Lung (tissue), 12 donors: Measurements from ENCODE around the gene DUSP6. TPM values are rescaled to one million over a fixed set of nuclear protein-coding genes. Genes with fewer than 3 reads are reported as not detected.

Experiments
- ATAC-seq: fragments of 200-7000 bp; cut with Tn5 transposase; one replicate; pipeline ENCODE4 v1.9.1; 2020; ENCODE audit warnings: moderate number of reproducible peaks; ENCODE audit not compliant: insufficient read depth, low FRiP score
- DNase-seq, 3 donors: peaks; one replicate each; pipeline ENCODE4 v3.0.0-alpha.2; 2013 to 2017
- H3K27ac ChIP-seq, 2 donors: one replicate each; pipeline ENCODE4 v1.5.1; 2013; ENCODE audit warnings: mild to moderate bottlenecking in 2 of 2, moderate library complexity in 2 of 2, control low read depth in 1 of 2, inconsistent platforms in 1 of 2, low read depth in 1 of 2, low read length in 1 of 2
- H3K27me3 ChIP-seq, 3 donors: one replicate each; pipeline ENCODE4 v1.5.1; 2013; ENCODE audit warnings: low read length in 2 of 3; ENCODE audit not compliant: control insufficient read depth in 3 of 3, insufficient read depth in 3 of 3
- H3K36me3 ChIP-seq, 4 donors: one replicate each; pipeline ENCODE4 v1.5.1; 2013; ENCODE audit warnings: low read length in 4 of 4, mild to moderate bottlenecking in 1 of 4, moderate library complexity in 1 of 4; ENCODE audit not compliant: control insufficient read depth in 4 of 4, insufficient read depth in 4 of 4
- H3K4me1 ChIP-seq, 5 donors: one replicate each; pipeline ENCODE4 v1.5.1; 2013; ENCODE audit warnings: low read length in 5 of 5, mild to moderate bottlenecking in 2 of 5, moderate library complexity in 1 of 5; ENCODE audit not compliant: control insufficient read depth in 5 of 5, insufficient read depth in 5 of 5
- H3K4me3 ChIP-seq: one replicate; pipeline ENCODE4 v1.5.1; 2013; ENCODE audit warnings: mild to moderate bottlenecking, control low read depth, moderate library complexity
- H3K9ac ChIP-seq, 2 donors: one replicate each; pipeline ENCODE4 v1.5.1; 2013; ENCODE audit warnings: low read length in 2 of 2, control low read depth in 1 of 2; ENCODE audit not compliant: insufficient read depth in 1 of 2
- H3K9me3 ChIP-seq, 4 donors: one replicate each; pipeline ENCODE4 v1.5.1; 2013; ENCODE audit warnings: low read length in 3 of 4, mild to moderate bottlenecking in 1 of 4, moderate library complexity in 1 of 4; ENCODE audit not compliant: control insufficient read depth in 4 of 4, insufficient read depth in 3 of 4
- CTCF ChIP-seq: IDR thresholded peaks from 2 replicates; pipeline ENCODE4 v1.5.1; 2012; ENCODE audit warnings: mild to moderate bottlenecking; ENCODE audit errors: control extremely low read depth, extremely low read depth
- WGBS, 2 donors: extraction: QIAGEN DNeasy Blood & Tissue Kit; methylation state at CpG; one replicate each; pipeline ENCODE4 v1.1.7; 2013; 5-methylcytosine and 5-hydroxymethylcytosine counted together
- polyA plus RNA-seq, 2 donors: library from polyadenylated mRNA; stranded (reverse); fragments of 200-250 nt; gene quantifications; one replicate each; pipeline ENCODE4 v1.2.1, GENCODE V29; 2013
- total RNA-seq, 2 donors: library from RNA; depleted of rRNA in 1 of 2; stranded (reverse); fragments of >200 nt in 1 of 2; gene quantifications; one replicate each; pipeline ENCODE4 v1.2.1, GENCODE V29; 2014 to 2021
- donor health status: control.
- donor health status: control.
- donor health status: Bipolar disorder and iron deficiency.
- donor health status: healthy.
- donor health status: DM: yes; HTN: yes; CAD: no.

The DUSP6 gene
- total and polyA plus RNA-seq, 4 donors, result 37.8 to 187 (median 155) TPM

DNA sequence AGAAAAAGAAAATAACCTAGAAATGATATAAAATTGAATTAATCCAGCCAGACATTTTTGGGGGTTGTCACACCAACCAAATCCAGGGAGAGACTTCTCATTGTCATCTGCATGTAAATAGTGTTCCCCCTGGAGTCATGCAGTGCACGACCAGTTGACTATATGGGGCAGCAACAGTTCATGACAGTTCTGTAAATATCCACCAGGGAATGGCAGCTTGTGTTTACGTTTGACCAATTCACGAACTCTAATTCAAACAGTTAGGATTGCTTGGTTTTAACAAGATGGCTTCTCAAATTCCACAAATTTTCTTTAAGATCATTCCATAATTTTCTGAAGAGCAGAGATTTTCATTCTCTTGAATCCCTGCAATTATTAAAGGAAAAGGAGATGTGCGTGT is 43.4 kb upstream of the DUSP6 start:
- TF ChIP-seq CTCF, result no peak
- WGBS, 2 donors, result 81 to 87% methylated on average over 4 of the region's 4 CpGs
- Histone ChIP-seq H3K4me1 (peaks cover 2 to 19% (median 7%) of the 10 kb centered on the region in 5 donors), H3K4me3 (no peak overlapping the region), H3K9ac (no peak overlapping the region), H3K27ac (no peak overlapping the region), H3K9me3 (peaks cover 0 to under 1% (median 0%) of the 10 kb centered on the region in 4 donors), H3K36me3 (no peaks in the 10 kb centered on the region), H3K27me3 (no peaks in the 10 kb centered on the region)
- no peak for DNase-seq
- no peak for ATAC-seq

- Histone ChIP-seq H3K27me3 (no peaks in the 10 kb centered on the region), H3K9ac (peak overlapping the region in 1 of 2 donors; percentile 3), H3K36me3 (no peaks in the 10 kb centered on the region), H3K4me3 (no peak overlapping the region), H3K9me3 (no peaks in the 10 kb centered on the region), H3K4me1 (peaks cover 9 to 30% (median 14%) of the 10 kb centered on the region in 5 donors), H3K27ac (no peak overlapping the region)
- WGBS, 2 donors, result 32 to 46% methylated on average over 3 of the region's 3 CpGs
- ATAC-seq (no peak), DNase-seq (peak; percentile 69 to 94 (median 94))
- TF ChIP-seq CTCF, result no peak
These were observed 41.3 kb upstream of the DUSP6 start for GRCh38 chr12:89393551-89394121.

DNA sequence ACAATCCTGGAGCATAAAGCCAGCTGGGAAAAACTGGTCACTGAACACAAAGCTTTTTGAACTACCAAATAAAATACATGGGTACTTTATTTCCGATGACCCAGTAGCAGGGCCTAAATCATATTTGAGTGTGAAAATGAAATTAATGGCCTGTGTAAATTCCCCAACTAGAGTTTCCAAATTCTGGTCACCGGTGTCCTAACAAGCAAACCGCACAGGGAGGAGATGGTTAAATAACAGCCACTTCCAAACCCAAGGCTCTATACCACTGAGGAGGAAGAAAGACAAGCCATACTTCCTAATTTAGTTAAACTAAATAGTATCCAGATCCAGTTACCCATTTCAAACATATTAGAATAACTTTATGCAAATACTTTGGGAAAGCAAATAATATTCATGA is 40.1 kb upstream of the DUSP6 start:
- H3K9me3 ChIP-seq, result no peaks in the 10 kb centered on the region
- no peaks in the 10 kb centered on the region for H3K27me3 ChIP-seq
- H3K4me1 ChIP-seq, result peaks cover 9 to 30% (median 14%) of the 10 kb centered on the region in 5 donors
- TF ChIP-seq CTCF, result no peak
- DNase-seq (no peak), ATAC-seq (no peak)
- no peak overlapping the region for H3K27ac ChIP-seq
- H3K4me3 ChIP-seq, result no peak overlapping the region
- H3K9ac ChIP-seq, result no peak overlapping the region
- WGBS, 2 donors, result 32 to 88% methylated on average over 3 of the region's 3 CpGs
- H3K36me3 ChIP-seq, result no peaks in the 10 kb centered on the region
